NT2/D1 (cell line): Measurements from ENCODE around the gene SMIM5.
A peak's percentile ranks its signal among the peaks of the same experiment; 100 is the strongest.
"Not testable (repeated sequence)": the region's sequence is repeated elsewhere in the genome, so short reads cannot be mapped to it uniquely, and the experiment has no call there.

Source experiments
- DNase-seq: peaks from one replicate; pipeline ENCODE4 v3.0.0-alpha.2; 2011; ENCODE audit warnings: low read depth, low spot score
- H3K27me3 ChIP-seq: 2 replicates; pipeline ENCODE4 v1.6.0; 2011; ENCODE audit warnings: mild to moderate bottlenecking; ENCODE audit not compliant: insufficient read length, insufficient read depth
- H3K36me3 ChIP-seq: 2 replicates; pipeline ENCODE4 v1.6.1; 2011; ENCODE audit warnings: mild to moderate bottlenecking, low read length, mixed read lengths; ENCODE audit not compliant: insufficient read depth, insufficient read length
- H3K4me1 ChIP-seq: 2 replicates; pipeline ENCODE4 v1.5.1; 2011; ENCODE audit not compliant: insufficient read depth, insufficient read length
- H3K4me3 ChIP-seq: 2 replicates; pipeline ENCODE4 v1.5.1; 2011; ENCODE audit warnings: low read depth; ENCODE audit not compliant: insufficient read length
- H3K9ac ChIP-seq: 2 replicates; pipeline ENCODE4 v1.6.0; 2011; ENCODE audit warnings: low read depth; ENCODE audit not compliant: insufficient read length
- H3K9me3 ChIP-seq: 2 replicates; pipeline ENCODE4 v1.5.1; 2011; ENCODE audit warnings: mild to moderate bottlenecking, low read length; ENCODE audit not compliant: insufficient read depth
- SUZ12 ChIP-seq: IDR thresholded peaks from 2 replicates; pipeline ENCODE4 v1.6.1; 2011; ENCODE audit not compliant: insufficient read length, insufficient read depth; ENCODE audit errors: extremely low read depth
- YY1 ChIP-seq: IDR thresholded peaks from 2 replicates; pipeline ENCODE4 v1.6.1; 2011; ENCODE audit not compliant: insufficient read length, insufficient read depth
- ZNF274 ChIP-seq: IDR thresholded peaks from 2 replicates; pipeline ENCODE4 v1.6.1; 2011; ENCODE audit warnings: mild to moderate bottlenecking, low read depth, low read length

Gene SMIM5

DNA sequence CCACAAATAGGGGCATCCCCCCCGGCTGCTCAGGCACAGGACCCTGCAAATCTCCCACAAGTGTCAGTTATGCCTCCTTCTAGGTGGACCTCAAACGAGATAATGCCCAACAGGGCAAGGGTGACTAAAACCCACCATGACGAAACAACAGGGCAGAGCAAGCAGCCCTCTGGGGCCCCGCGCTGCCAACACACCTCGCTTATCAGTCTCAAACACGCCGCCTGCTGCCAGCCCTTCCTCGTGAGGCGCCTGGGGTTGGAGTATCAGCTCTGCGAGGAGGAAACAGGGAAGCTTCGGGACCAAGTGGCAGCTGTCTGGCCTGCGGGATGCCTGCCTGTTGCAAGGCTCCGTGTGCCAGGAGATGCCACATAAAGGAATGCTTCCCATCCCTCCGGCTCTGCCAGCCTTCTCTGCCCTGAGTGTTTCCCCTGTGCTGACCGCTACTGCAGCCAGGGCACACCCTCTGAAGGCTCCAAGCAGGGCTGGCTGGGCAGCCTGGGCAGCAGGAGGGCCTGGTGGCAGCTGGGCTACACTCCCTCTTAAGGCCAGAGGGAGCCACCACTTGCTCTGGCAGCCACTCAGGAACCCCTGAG is 2.5 kb downstream of the SMIM5 start:
- Histone ChIP-seq H3K36me3 (peaks cover 72% of the 10 kb centered on the region), H3K4me1 (peaks cover 40% of the 10 kb centered on the region), H3K9me3 (no peaks in the 10 kb centered on the region), H3K9ac (no peak overlapping the region), H3K4me3 (no peak overlapping the region), H3K27me3 (no peaks in the 10 kb centered on the region)
- DNase-seq, result no peak
- TF ChIP-seq ZNF274 (no peak), YY1 (no peak), SUZ12 (no peak)

DNA sequence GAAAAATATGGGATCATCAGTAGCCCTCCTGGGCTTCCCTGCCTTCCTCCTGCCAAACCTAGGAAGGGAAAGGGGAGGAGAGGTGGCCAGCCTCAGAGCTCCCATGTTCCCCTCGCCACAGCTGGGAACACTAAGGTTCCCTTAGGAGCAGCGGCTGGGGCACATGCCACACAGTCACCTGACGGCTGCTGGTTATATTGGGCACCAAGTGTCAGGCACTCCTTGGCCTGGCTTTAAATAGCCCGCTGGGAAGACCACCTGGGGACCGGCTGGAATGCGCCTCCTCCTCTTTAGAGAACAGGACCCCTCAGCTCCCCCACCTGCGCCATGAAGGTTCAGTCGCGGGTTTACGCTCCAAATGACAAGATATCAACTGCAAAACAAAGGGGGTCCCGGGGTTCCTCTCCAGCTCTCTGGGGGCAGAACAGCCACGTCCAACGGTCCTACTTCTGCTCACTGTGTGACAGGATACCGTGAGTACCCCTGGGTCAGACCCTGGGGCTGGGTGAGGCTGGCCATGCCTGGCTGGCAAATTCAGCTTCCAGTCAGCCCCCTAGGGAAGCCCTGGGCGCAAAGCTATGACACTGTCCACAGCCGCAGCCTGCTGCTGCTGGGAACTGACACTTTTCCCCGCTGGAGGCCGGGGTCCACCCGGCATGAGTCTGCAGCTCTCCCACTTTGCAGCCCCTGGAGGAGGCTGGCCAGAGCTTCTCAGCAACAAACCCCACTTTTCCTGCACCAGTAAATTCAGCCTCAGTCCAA is 3.3 kb downstream of the SMIM5 start:
- Histone ChIP-seq H3K27me3 (no peaks in the 10 kb centered on the region), H3K9ac (peak overlapping the region; percentile 36), H3K36me3 (peaks cover 71% of the 10 kb centered on the region), H3K4me3 (no peak overlapping the region), H3K4me1 (peaks cover 42% of the 10 kb centered on the region), H3K9me3 (no peaks in the 10 kb centered on the region)
- DNase-seq, result no peak
- TF ChIP-seq SUZ12, result no peak
- no peak for TF ChIP-seq YY1
- no peak for TF ChIP-seq ZNF274

DNA sequence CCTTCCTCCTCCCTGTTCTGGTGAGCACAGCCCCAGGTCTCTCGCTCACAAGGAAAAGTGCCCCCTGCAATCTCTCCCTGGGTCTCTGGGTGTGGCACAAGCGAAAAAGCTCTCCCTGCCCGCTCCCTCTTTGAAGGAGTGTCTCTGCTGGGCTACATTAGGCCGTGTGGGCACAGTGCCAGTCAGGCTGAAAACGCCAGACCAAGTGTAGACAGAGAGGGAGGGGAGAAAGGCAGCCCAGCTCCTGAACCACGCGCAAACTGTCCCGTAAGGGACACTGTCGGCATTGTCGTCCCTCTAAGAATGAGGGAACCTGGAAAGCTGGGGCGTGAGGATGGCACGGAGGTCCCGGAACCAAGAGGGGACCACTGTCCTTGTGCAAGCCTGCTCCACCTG is 3.9 kb downstream of the SMIM5 start:
- no peaks in the 10 kb centered on the region for H3K9me3 ChIP-seq
- H3K4me1 ChIP-seq, result peaks cover 43% of the 10 kb centered on the region
- H3K4me3 ChIP-seq, result no peak overlapping the region
- peak overlapping the region; percentile 36 for H3K9ac ChIP-seq
- no peak for DNase-seq
- TF ChIP-seq YY1 (no peak), SUZ12 (no peak), ZNF274 (no peak)
- no peaks in the 10 kb centered on the region for H3K27me3 ChIP-seq
- H3K36me3 ChIP-seq, result peaks cover 71% of the 10 kb centered on the region

- DNase-seq, result no peak
- H3K4me1 ChIP-seq, result peaks cover 39% of the 10 kb centered on the region
- H3K9ac ChIP-seq, result no peak overlapping the region
- H3K4me3 ChIP-seq, result no peak overlapping the region
- no peaks in the 10 kb centered on the region for H3K27me3 ChIP-seq
- no peak for TF ChIP-seq YY1
- TF ChIP-seq ZNF274, result no peak
- TF ChIP-seq SUZ12, result no peak
- H3K9me3 ChIP-seq, result no peaks in the 10 kb centered on the region
- peaks cover 70% of the 10 kb centered on the region for H3K36me3 ChIP-seq
These were observed 4.3 kb downstream of the SMIM5 start for GRCh38 chr17:75637551-75637950.

DNA sequence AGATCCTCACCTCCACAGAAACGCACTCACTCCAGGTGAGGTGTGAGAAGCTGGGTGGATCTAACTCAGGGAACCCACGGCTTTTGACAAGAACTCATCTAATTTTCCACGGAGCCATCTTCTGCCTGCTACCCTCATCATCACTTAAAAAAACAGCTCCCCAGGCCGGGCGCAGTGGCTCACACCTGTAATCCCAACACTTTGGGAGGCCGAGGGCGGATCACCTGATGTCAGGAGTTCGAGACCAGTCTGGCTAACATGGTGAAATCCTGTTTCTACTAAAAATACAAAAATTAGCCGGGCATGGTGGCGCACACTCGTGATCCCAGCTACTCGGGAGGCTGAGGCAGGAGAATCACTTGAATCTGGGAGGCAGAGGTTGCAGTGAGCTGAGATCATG is 4.8 kb downstream of the SMIM5 start:
- H3K4me3 ChIP-seq, H3K9ac ChIP-seq: not testable (repeated sequence)
- H3K4me1 ChIP-seq, result peaks cover 34% of the 10 kb centered on the region

GRCh38 chr17:75638893-75639292 is 5.7 kb downstream of the SMIM5 start:
- H3K4me3 ChIP-seq, result no peak overlapping the region
- H3K27me3 ChIP-seq, result no peaks in the 10 kb centered on the region
- H3K9me3 ChIP-seq, result no peaks in the 10 kb centered on the region
- H3K4me1 ChIP-seq, result peaks cover 34% of the 10 kb centered on the region
- no peak for DNase-seq
- H3K36me3 ChIP-seq, result peaks cover 74% of the 10 kb centered on the region
- H3K9ac ChIP-seq, result no peak overlapping the region
- TF ChIP-seq YY1, result no peak
- no peak for TF ChIP-seq SUZ12
- TF ChIP-seq ZNF274, result no peak

More for the DNA sequence above, 4.8 kb downstream of the SMIM5 start:
- peaks cover 70% of the 10 kb centered on the region for H3K36me3 ChIP-seq
- not testable (repeated sequence) for H3K9me3 ChIP-seq, H3K27me3 ChIP-seq, DNase-seq

GRCh38 chr17:75639327-75639726 is 6.1 kb downstream of the SMIM5 start:
- peaks cover 29% of the 10 kb centered on the region for H3K4me1 ChIP-seq
- TF ChIP-seq SUZ12 (no peak), YY1 (no peak), ZNF274 (no peak)
- H3K4me3 ChIP-seq, result no peak overlapping the region
- no peaks in the 10 kb centered on the region for H3K27me3 ChIP-seq
- no peaks in the 10 kb centered on the region for H3K9me3 ChIP-seq
- H3K36me3 ChIP-seq, result peaks cover 74% of the 10 kb centered on the region
- H3K9ac ChIP-seq, result no peak overlapping the region
- no peak for DNase-seq
